HepG2 (cell line): ENCODE measurements around the gene SLC16A3. TPM values are rescaled to one million over a fixed set of nuclear protein-coding genes. Genes with fewer than 3 reads are reported as not detected.

Experiments used
- CHD2 ChIP-seq: IDR thresholded peaks from 2 replicates; pipeline ENCODE4 v1.6.1; 2011; ENCODE audit warnings: low read depth, low read length, improper control_type of control experiment
- CREB1 ChIP-seq, 2 experiments: fragments of 450-650 bp in 1 of 2; IDR thresholded peaks; 2 replicates each; pipeline ENCODE4 v1.6.1; 2016 to 2017; ENCODE audit warnings: control low read depth in 1 of 2, mild to moderate bottlenecking in 1 of 2, missing compliant biosample characterization in 1 of 2, missing genetic modification characterization in 1 of 2
- IRF2 ChIP-seq: IDR thresholded peaks from 2 replicates; pipeline ENCODE4 v1.6.1; 2018; ENCODE audit warnings: missing genetic modification reagents, missing compliant biosample characterization
- MED1 ChIP-seq: sonication (generic); formaldehyde crosslinking; IDR thresholded peaks from 2 replicates; pipeline ENCODE4 v1.4.0; 2020; ENCODE audit warnings: missing genetic modification reagents
- NCOA1 ChIP-seq: sonication (generic); formaldehyde crosslinking; IDR thresholded peaks from 2 replicates; pipeline ENCODE4 v1.9.0; 2021; ENCODE audit warnings: missing genetic modification reagents
- NR2F1 ChIP-seq, 2 experiments: fragments of 450-650 bp in 1 of 2; formaldehyde crosslinking in 1 of 2; IDR thresholded peaks; 2 replicates each; pipeline versions ENCODE4 v1.5.0 to v1.6.1; 2016 to 2020; ENCODE audit warnings: mild to moderate bottlenecking in 1 of 2, missing compliant biosample characterization in 1 of 2, missing genetic modification reagents in 1 of 2, moderate library complexity in 1 of 2
- POLR2AphosphoS2 ChIP-seq: IDR thresholded peaks from 2 replicates; pipeline ENCODE4 v1.6.1; 2011; ENCODE audit warnings: low read depth, low read length, improper control_type of control experiment
- SRSF9 ChIP-seq: fragments of 200-400 bp; formaldehyde crosslinking; IDR thresholded peaks from 2 replicates; pipeline ENCODE4 v1.6.1; 2018; ENCODE audit warnings: borderline replicate concordance, mild to moderate bottlenecking, low read depth, low read length; ENCODE audit not compliant: insufficient read depth, poor library complexity, severe bottlenecking
- ZFP37 ChIP-seq: sonication (generic); formaldehyde crosslinking; IDR thresholded peaks from 2 replicates; pipeline ENCODE4 v1.4.0; 2020; ENCODE audit warnings: missing genetic modification reagents, borderline replicate concordance
- ZHX1 ChIP-seq: sonication (generic); formaldehyde crosslinking; IDR thresholded peaks from 2 replicates; pipeline ENCODE4 v1.8.1; 2022; ENCODE audit warnings: low read depth, mild to moderate bottlenecking, missing genetic modification reagents
- ZNF124 ChIP-seq: sonication (generic); formaldehyde crosslinking; IDR thresholded peaks from 2 replicates; pipeline ENCODE4 v1.4.0; 2020; ENCODE audit warnings: missing genetic modification reagents
- ZNF646 ChIP-seq: sonication (generic); formaldehyde crosslinking; IDR thresholded peaks from 2 replicates; pipeline ENCODE4 v1.9.0; 2021; ENCODE audit warnings: mild to moderate bottlenecking, missing genetic modification reagents
- ZNF761 ChIP-seq: sonication (generic); formaldehyde crosslinking; conservative IDR thresholded peaks from 2 replicates; pipeline ENCODE4 v1.4.0; 2020; ENCODE audit warnings: mild to moderate bottlenecking, missing genetic modification reagents
- ZNF775 ChIP-seq: sonication (generic); formaldehyde crosslinking; IDR thresholded peaks from 2 replicates; pipeline ENCODE4 v1.4.0; 2020; ENCODE audit warnings: missing genetic modification reagents, mild to moderate bottlenecking, moderate library complexity, borderline replicate concordance
- polyA plus RNA-seq, 8 experiments: library from polyadenylated mRNA; depleted of rRNA in 3 of 8; stranded (reverse) in 7 of 8; unstranded in 1 of 8; fragments of >200 nt; fragmentation: Illumina TruSeq in 4 of 8; extraction: Trizol in 4 of 8; gene quantifications; 2 replicates each; pipeline versions ENCODE4 v1.2.1 to v1.2.3, GENCODE V29; 2011 to 2016; ENCODE audit warnings: low read depth in 4 of 8, missing spikeins in 1 of 8, mixed read lengths in 1 of 8; ENCODE audit not compliant: insufficient read depth in 1 of 8
- total RNA-seq, 5 experiments: library from RNA; depleted of rRNA; stranded (reverse); fragments of >200 nt; fragmentation: Illumina TruSeq; extraction: Trizol; gene quantifications; 2 replicates each; pipeline ENCODE4 v1.2.3, GENCODE V29; 2016; ENCODE audit warnings: low read depth in 1 of 5
- TF ChIP-seq, protein P1 (sequence below): sonication (generic); formaldehyde crosslinking; IDR thresholded peaks from 2 replicates; pipeline ENCODE4 v1.5.0; 2020; ENCODE audit warnings: mild to moderate bottlenecking, missing genetic modification reagents, borderline replicate concordance
- TF ChIP-seq, protein P2 (sequence below): sonication (generic); formaldehyde crosslinking; IDR thresholded peaks from 2 replicates; pipeline ENCODE4 v1.4.0; 2020; ENCODE audit warnings: mild to moderate bottlenecking, missing genetic modification reagents

The SLC16A3 gene
- total and polyA plus RNA-seq, 2 of the 13 experiments (the other 11 are each of a cell fraction or from before 2014, with no cell fraction given), result 242 to 349 TPM

- peak; percentile 80 for TF ChIP-seq ZHX1 (CRISPR knock-in tag)
- peak; percentile 55; the same call in 1 of the 2 replicates for TF ChIP-seq CHD2
- TF ChIP-seq MED1, result peak; percentile 88
- peak; percentile 65 to 78; a peak in 3 of 4 replicates for TF ChIP-seq NR2F1 (CRISPR knock-in tag; IDR thresholded peaks at IDR 0.05)
- no peak for TF ChIP-seq CREB1 (IDR thresholded peaks at IDR 0.05)
- TF ChIP-seq CREB1 (CRISPR knock-in tag; IDR thresholded peaks at IDR 0.05), result no peak
- no peak; the same call in 1 of the 2 replicates for TF ChIP-seq IRF2 (CRISPR knock-in tag)
- TF ChIP-seq POLR2AphosphoS2, result no peak
- TF ChIP-seq, protein P1, sequence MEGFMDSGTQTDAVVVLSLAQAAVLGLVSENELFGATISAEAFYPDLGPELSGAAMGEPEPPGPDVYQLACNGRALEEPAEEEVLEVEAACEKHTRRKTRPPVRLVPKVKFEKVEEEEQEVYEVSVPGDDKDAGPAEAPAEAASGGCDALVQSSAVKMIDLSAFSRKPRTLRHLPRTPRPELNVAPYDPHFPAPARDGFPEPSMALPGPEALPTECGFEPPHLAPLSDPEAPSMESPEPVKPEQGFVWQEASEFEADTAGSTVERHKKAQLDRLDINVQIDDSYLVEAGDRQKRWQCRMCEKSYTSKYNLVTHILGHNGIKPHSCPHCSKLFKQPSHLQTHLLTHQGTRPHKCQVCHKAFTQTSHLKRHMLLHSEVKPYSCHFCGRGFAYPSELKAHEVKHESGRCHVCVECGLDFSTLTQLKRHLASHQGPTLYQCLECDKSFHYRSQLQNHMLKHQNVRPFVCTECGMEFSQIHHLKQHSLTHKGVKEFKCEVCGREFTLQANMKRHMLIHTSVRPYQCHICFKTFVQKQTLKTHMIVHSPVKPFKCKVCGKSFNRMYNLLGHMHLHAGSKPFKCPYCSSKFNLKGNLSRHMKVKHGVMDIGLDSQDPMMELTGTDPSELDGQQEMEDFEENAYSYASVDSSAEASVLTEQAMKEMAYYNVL (CRISPR knock-in tag), result peak; percentile 82; the same call in 1 of the 2 replicates
- no peak for TF ChIP-seq ZNF646 (CRISPR knock-in tag)
- no peak for TF ChIP-seq ZNF761 (CRISPR knock-in tag)
- TF ChIP-seq ZNF775 (CRISPR knock-in tag), result no peak
- TF ChIP-seq ZNF124 (CRISPR knock-in tag), result no peak
- TF ChIP-seq ZFP37, result peak; percentile 40; the same call in 1 of the 2 replicates
- TF ChIP-seq, protein P2, sequence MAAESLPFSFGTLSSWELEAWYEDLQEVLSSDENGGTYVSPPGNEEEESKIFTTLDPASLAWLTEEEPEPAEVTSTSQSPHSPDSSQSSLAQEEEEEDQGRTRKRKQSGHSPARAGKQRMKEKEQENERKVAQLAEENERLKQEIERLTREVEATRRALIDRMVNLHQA (CRISPR knock-in tag), result no peak
- TF ChIP-seq NCOA1, result no peak
- no peak for TF ChIP-seq SRSF9
These were observed 11.2 kb upstream of the SLC16A3 start (continued) for GRCh38 chr17:82217530-82218204.
